ENCODE data around the gene CACNG1.
"Not testable (repeated sequence)": the region's sequence is repeated elsewhere in the genome, so short reads cannot be mapped to it uniquely, and the experiment has no call there.

Gene CACNG1

DNA sequence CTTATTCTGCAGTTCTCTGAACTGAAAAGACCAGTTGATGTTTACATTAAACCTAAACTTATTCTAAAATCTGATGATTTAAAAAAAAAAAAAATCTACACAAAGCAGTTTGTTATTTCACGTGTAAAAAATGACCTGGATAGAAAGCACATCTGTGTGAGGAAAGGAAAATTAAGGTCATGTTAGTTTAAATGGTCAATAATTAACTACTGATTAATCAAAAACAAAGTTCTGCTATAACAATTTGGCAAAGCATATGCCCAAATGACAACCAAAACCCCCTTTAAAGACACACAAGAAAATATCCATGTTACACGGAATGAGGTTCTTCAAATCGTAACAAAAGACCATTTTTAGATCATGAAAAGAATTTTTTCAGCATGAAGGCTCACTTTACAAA lies 30.4 kb downstream of the CACNG1 start:
- DNase-seq (ENCODE audit: insufficient read length, low spot score) (no peak), FAIRE-seq (no peak)

DNA sequence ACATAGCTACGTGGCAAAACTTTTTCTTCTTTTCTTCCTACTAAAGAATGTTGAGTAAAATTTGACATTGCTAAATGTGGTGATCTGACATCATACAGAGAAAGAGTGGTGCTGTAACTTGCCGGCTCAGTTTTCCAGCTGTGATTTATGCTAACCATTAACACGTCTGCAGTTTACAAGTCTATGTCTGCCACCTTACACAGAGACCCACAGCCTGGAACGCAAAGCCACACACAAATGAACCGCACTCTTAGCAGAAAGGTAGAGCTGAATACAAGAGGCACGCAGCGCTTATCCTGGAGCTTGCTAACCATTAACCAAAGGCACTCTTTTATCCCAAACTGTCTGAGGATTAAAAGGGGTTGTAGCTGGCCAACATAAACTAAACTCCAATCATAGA lies 31.9 kb downstream of the CACNG1 start:
- no peak for DNase-seq (ENCODE audit: insufficient read length, low spot score)
- FAIRE-seq: no peak

- FAIRE-seq (peak; percentile 9), DNase-seq (ENCODE audit: insufficient read length, low spot score) (no peak)
Observed at GRCh38 chr17:67078292-67078691, 33.9 kb downstream of the CACNG1 start.

DNA sequence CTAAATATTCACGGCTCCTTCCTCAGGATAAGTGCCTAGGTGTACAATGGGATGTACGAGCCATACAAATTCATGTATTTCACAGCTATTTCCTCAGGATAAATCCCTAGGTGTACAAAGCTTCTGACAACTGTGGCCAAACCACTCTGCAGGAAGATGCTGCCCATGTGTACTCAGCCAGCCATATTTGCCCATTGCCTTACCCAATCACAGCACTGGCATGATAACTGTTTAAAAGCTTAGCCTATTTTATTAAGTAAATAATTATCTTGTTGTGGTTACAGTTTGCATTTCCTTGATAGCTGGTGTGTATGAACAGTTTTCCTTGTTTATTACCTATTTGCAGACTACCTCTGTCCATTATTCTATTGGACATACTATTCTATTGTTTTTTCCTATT lies 35.1 kb downstream of the CACNG1 start:
- FAIRE-seq: no peak
- no peak for DNase-seq (ENCODE audit: insufficient read length, low spot score)

- no peak for DNase-seq (ENCODE audit: insufficient read length, low spot score)
- FAIRE-seq: no peak
Observed at GRCh38 chr17:67080804-67081203, 36.5 kb downstream of the CACNG1 start.

GRCh38 chr17:67082107-67082506 lies 37.8 kb downstream of the CACNG1 start:
- DNase-seq (ENCODE audit: insufficient read length, low spot score) (no peak), FAIRE-seq (no peak)

GRCh38 chr17:67085406-67085805 lies 41.1 kb downstream of the CACNG1 start:
- DNase-seq (ENCODE audit: insufficient read length, low spot score) (no peak), FAIRE-seq (no peak)

DNA sequence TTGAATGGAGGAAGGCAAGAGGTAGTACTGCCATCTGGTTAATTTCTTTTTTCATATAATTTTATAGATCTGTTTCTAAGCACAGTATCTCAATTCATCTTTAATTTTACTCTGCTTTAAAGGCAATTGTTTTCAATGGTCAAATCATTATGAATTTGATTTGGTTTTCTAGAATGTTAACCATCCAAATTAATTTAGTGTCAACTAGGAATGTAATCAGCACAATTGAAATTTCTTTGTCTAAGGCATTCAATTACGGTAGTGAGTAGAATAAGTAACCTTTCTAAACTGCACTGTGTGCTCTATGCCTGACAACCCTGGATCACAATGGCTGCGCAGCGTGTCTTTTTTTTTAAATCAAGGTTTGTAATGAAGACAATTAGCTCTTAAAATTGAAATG lies 44.3 kb downstream of the CACNG1 start:
- FAIRE-seq: no peak
- no peak for DNase-seq (ENCODE audit: insufficient read length, low spot score)

DNA sequence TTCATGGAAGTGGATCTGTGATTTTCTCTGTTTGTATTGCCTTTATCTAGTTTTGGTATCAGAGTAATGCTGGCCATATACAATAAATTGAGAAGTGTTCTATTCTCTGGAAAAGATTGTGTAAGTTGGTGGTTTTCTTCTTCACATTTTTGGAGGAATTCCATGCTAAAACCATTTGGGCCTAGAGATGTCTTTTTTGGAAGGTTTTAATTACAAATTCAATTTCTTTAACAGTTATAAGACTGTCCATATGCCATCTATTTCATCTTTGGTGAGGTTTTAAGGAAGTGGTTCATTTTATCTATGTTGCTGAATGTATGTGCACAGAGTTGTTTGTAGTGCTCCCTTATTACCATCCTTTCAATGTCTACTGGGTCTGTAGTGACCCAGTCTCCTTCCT lies 46.0 kb downstream of the CACNG1 start:
- no peak for FAIRE-seq
- no peak for DNase-seq (ENCODE audit: insufficient read length, low spot score)

DNA sequence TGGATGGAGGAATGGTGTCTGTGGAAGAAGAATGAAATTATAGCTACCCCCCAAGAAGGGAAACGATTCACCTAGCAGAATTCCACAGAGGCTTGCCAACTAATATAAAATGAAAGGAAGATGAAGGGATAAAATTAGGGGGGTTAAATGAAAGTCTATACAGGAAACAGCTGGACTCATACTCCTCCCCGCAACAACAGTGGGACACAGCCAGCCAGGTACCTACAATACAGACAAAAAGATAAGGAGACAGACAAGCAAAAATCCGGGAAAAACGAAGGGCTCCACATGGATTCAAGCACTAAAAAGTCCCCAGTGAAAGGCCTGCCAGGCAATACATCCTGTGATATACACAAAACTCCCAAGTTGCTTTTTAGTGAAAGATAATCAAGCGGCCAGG lies 47.9 kb downstream of the CACNG1 start:
- no peak for DNase-seq (ENCODE audit: insufficient read length, low spot score)
- FAIRE-seq: no peak

DNA sequence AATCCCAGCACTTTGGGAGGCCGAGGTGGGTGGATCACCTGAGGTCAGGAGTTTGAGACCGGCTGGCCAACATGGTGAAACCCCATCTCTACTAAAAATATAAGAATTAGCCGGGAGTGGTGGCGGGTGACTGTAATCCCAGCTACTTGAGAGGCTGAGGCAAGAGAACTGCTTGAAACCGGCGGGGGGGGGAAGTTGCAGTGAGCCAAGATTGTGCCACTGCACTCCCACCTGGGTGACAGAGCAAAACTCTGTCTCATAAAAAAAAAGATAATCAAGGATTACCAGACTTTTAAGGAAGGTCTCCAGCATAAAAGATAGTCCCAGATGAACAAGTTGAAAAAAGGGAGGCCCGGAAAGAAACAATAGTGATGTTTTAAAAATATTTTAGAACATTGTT lies 48.4 kb downstream of the CACNG1 start:
- FAIRE-seq: not testable (repeated sequence)

GRCh38 chr17:67093348-67093747 lies 49.0 kb downstream of the CACNG1 start:
- FAIRE-seq: no peak

More for the DNA sequence above, 48.4 kb downstream of the CACNG1 start:
- not testable (repeated sequence) for DNase-seq (ENCODE audit: insufficient read length, low spot score)

DNA sequence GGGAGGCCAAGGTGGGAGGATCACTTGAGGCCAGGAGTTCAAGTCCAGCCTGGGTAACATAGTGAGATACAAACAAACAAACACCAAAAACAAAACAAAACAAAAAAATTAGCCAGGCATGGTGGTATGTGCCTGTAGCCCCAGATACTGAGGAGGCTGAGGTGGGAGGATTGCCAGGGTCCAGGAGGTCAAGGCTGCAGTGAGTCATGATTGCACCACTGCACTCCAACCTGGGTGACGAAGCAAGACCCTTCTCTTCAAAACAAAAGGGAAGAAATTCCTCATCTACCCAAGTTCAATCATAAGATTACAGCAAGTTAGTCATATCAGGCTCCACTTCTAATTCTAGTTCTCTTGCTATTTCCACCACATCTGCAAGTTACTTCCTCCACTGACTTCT lies 50.9 kb downstream of the CACNG1 start:
- DNase-seq (ENCODE audit: insufficient read length, low spot score) (peak; percentile 20), FAIRE-seq (peak; percentile 20)

More at GRCh38 chr17:67093348-67093747, 49.0 kb downstream of the CACNG1 start:
- no peak for DNase-seq (ENCODE audit: insufficient read length, low spot score)

DNA sequence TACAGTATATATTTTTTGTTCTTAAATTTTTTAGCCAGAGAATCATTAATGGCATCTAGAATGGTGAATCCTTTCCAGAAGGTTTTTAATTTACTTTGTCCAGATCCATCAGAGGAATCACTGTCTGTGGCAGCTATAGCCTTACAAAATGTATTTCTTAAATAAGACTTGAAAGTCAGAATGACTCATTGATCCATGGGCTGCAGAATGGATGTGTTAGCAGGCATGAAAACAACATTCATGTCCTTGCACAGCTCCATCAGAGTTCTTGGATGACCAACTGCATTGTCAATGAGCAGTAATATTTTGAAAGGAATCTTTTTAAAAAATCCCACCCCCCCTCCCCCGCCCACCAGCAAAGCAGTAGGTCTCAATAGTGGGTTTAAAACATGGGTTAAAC lies 51.4 kb downstream of the CACNG1 start:
- FAIRE-seq (no peak), DNase-seq (ENCODE audit: insufficient read length, low spot score) (no peak)

GRCh38 chr17:67096609-67097008 lies 52.3 kb downstream of the CACNG1 start:
- FAIRE-seq: no peak
- DNase-seq (ENCODE audit: insufficient read length, low spot score): no peak

DNA sequence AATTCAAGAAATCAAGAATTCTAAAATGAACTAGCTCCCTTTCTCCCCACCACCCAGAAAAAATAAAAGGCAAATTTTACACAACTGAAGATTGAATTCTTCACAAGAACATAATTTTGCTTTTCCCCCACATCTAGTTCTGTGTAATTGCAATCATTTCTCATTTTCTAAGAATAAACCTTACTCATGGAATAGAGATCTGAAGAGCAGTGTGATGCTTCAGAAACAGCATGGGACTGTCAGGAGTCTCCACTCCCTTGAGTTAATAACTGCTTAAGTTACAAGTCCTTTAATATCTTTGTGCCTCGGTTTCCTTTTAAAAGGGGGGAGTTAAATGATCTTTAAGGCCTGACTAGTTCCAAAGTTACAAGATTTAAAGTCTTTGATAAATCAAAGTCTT lies 53.7 kb downstream of the CACNG1 start:
- DNase-seq (ENCODE audit: insufficient read length, low spot score): no peak

GRCh38 chr17:67104641-67105040 lies 60.3 kb downstream of the CACNG1 start:
- not testable (repeated sequence) for DNase-seq (ENCODE audit: insufficient read length, low spot score); FAIRE-seq

More for the DNA sequence above, 53.7 kb downstream of the CACNG1 start:
- FAIRE-seq: no peak

- DNase-seq (ENCODE audit: insufficient read length, low spot score) (no peak), FAIRE-seq (no peak)
Observed at GRCh38 chr17:67105213-67105612, 60.9 kb downstream of the CACNG1 start.

Measured in HTR-8/SVneo (cell line).